Stimulated activated CD4-positive, alpha-beta T cell treated with anti-CD3 and anti-CD28 coated beads, Interleukin-15, amount 100 ng/mL, for 48 hours (primary cell): ENCODE data around the gene PHKA2.

Experiments
- DNase-seq, 2 donors: peaks; one replicate each; pipeline ENCODE4 v3.0.0-alpha.2; 2020; ENCODE audit warnings: low read depth in 2 of 2

The PHKA2 gene

GRCh38 chrX:18933617-18934016 lies 50.3 kb downstream of the PHKA2 start:
- DNase-seq = no peak

GRCh38 chrX:18931972-18932371 lies 51.9 kb downstream of the PHKA2 start:
- DNase-seq = no peak

GRCh38 chrX:18929775-18930174 lies 54.1 kb downstream of the PHKA2 start:
- no peak for DNase-seq

GRCh38 chrX:18927558-18927957 lies 56.4 kb downstream of the PHKA2 start:
- no peak for DNase-seq

GRCh38 chrX:18924507-18925088 lies 59.3 kb downstream of the PHKA2 start:
- no peak for DNase-seq

GRCh38 chrX:18920566-18920965 lies 63.3 kb downstream of the PHKA2 start:
- no peak for DNase-seq

- DNase-seq = no peak
Measured at GRCh38 chrX:18920079-18920478, 63.8 kb downstream of the PHKA2 start.

- no peak for DNase-seq
Measured at GRCh38 chrX:18917831-18918230, 66.1 kb downstream of the PHKA2 start.

- no peak for DNase-seq
Measured at GRCh38 chrX:18906286-18906685, 77.6 kb downstream of the PHKA2 start.

GRCh38 chrX:18900401-18900976 lies 83.4 kb downstream of the PHKA2 start:
- no peak for DNase-seq

GRCh38 chrX:18899796-18900380 lies 84.0 kb downstream of the PHKA2 start:
- DNase-seq = no peak

- no peak for DNase-seq
Measured at GRCh38 chrX:18898492-18898891, 85.4 kb downstream of the PHKA2 start.

GRCh38 chrX:18898091-18898490 lies 85.8 kb downstream of the PHKA2 start:
- no peak for DNase-seq

- DNase-seq = no peak
Measured at GRCh38 chrX:18897611-18898010, 86.3 kb downstream of the PHKA2 start.

GRCh38 chrX:18896680-18897544 lies 87.0 kb downstream of the PHKA2 start:
- no peak for DNase-seq

GRCh38 chrX:18895189-18895951 lies 88.5 kb downstream of the PHKA2 start:
- no peak for DNase-seq

- DNase-seq = no peak
Measured at GRCh38 chrX:18894156-18894555, 89.8 kb downstream of the PHKA2 start.

- no peak for DNase-seq
Measured at GRCh38 chrX:18893536-18893935, 90.4 kb downstream of the PHKA2 start.

GRCh38 chrX:18892899-18893298 lies 91.0 kb downstream of the PHKA2 start:
- no peak for DNase-seq

- DNase-seq = no peak
Measured at GRCh38 chrX:18891548-18891945, 92.4 kb downstream of the PHKA2 start.

GRCh38 chrX:18890724-18891547 lies 93.0 kb downstream of the PHKA2 start:
- no peak for DNase-seq
